Activated B cell treated with CpG ODN at 0.5 μM for 24 hours (primary cell): ENCODE data around the gene KCNN1. TPM values are rescaled to one million over a fixed set of nuclear protein-coding genes. Genes with fewer than 3 reads are reported as not detected.

Experiments
- ATAC-seq: fragments of 200-7000 bp; cut with Tn5 transposase; one replicate; pipeline ENCODE4 v1.10.0; 2021; ENCODE audit warnings: low read depth, mild to moderate bottlenecking, moderate library complexity
- CTCF ChIA-PET: fragments of 350-600 bp; sonication (Branson Sonifier 250); formaldehyde crosslinking; loops from one replicate; lab custom pipeline; 2021; ENCODE audit warnings: antibody characterized with exemption; lab: Charles Lee
- POLR2A ChIA-PET: fragments of 350-600 bp; sonication (Branson Sonifier 250); formaldehyde crosslinking; loops from one replicate; lab custom pipeline; 2021; ENCODE audit warnings: antibody characterized with exemption; lab: Charles Lee
- DNase-seq: peaks from one replicate; pipeline ENCODE4 v3.0.0; 2022
- H3K27ac Mint-ChIP-seq: one replicate; pipeline ENCODE4 v1.8.0; 2020; ENCODE audit warnings: mixed read lengths
- H3K27me3 Mint-ChIP-seq: one replicate; pipeline ENCODE4 v1.8.0; 2021; ENCODE audit warnings: mixed read lengths
- H3K36me3 Mint-ChIP-seq: one replicate; pipeline ENCODE4 v1.8.0; 2021; ENCODE audit warnings: low read depth, mixed read lengths
- H3K4me1 Mint-ChIP-seq: one replicate; pipeline ENCODE4 v1.8.0; 2021; ENCODE audit warnings: mixed read lengths
- H3K4me3 Mint-ChIP-seq: one replicate; pipeline ENCODE4 v1.8.0; 2020; ENCODE audit warnings: mild to moderate bottlenecking, mixed read lengths
- H3K9me3 Mint-ChIP-seq: one replicate; pipeline ENCODE4 v1.8.0; 2020; ENCODE audit warnings: mixed read lengths
- CTCF ChIP-seq: fragments of 200-600 bp; IDR thresholded peaks from one replicate; pipeline ENCODE4 v1.8.0; 2022; ENCODE audit warnings: antibody characterized with exemption, mild to moderate bottlenecking
- intact Hi-C: fragments of 100-400 bp; cut with micrococcal nuclease; formaldehyde crosslinking; loops from one replicate; pipeline ENCODE4 v1.15.1; 2024
- total RNA-seq: library from RNA; stranded (reverse); gene quantifications from 2 replicates; pipeline ENCODE4 v1.2.3, GENCODE V29; 2022

Gene KCNN1
- total RNA-seq, 1 donor from 2014 or later, result not detected

GRCh38 chr19:18044825-18045304 lies 78.0 kb downstream of the KCNN1 start:
- DNase-seq (peak; percentile 72), ATAC-seq (peak; percentile 92)
- Mint-ChIP-seq H3K36me3 (no peaks in the 10 kb centered on the region), H3K4me3 (peak overlapping the region; percentile 78), H3K27ac (peak overlapping the region; percentile 96), H3K27me3 (no peaks in the 10 kb centered on the region), H3K9me3 (no peaks in the 10 kb centered on the region), H3K4me1 (peaks cover 55% of the 10 kb centered on the region)
- ChIA-PET POLR2A (interaction anchor here (0.6 to 12.3 kb wide), 29 partner anchors 9 to 522 kb away, joined by 3 to 779 read pairs (median 5); partner anchors contain the start of genes ARRDC2, CCDC124, ELL and JAK3), CTCF (interaction anchor here (0.6 to 1.9 kb wide), 10 partner anchors 12 to 126 kb away, joined by 3 to 17 read pairs (median 3); partner anchors contain the start of gene ARRDC2)
- intact Hi-C loops, result loop anchor here (1.0 to 2.0 kb wide), 4 partner anchors 13 to 38 kb away; no protein-coding TSS in a partner anchor
- no peak for TF ChIP-seq CTCF

- no peaks in the 10 kb centered on the region for H3K9me3 Mint-ChIP-seq
- peaks cover 61% of the 10 kb centered on the region for H3K4me1 Mint-ChIP-seq
- intact Hi-C loops, result loop anchor here (1.0 to 2.0 kb wide), 4 partner anchors 13 to 38 kb away; no protein-coding TSS in a partner anchor
- H3K27me3 Mint-ChIP-seq, result no peaks in the 10 kb centered on the region
- peak overlapping the region; percentile 96 for H3K27ac Mint-ChIP-seq
- no peak for DNase-seq
- ChIA-PET CTCF (interaction anchor here (1.0 to 1.9 kb wide), 9 partner anchors 11 to 125 kb away, joined by 3 to 17 read pairs (median 3); partner anchors contain the start of gene ARRDC2), POLR2A (interaction anchor here (0.6 to 12.3 kb wide), 28 partner anchors 8 to 523 kb away, joined by 3 to 779 read pairs (median 6); partner anchors contain the start of genes ARRDC2, CCDC124, ELL and JAK3)
- peak overlapping the region; percentile 78 for H3K4me3 Mint-ChIP-seq
- TF ChIP-seq CTCF, result no peak
- ATAC-seq, result peak; percentile 7
- H3K36me3 Mint-ChIP-seq, result no peaks in the 10 kb centered on the region
These were observed 78.6 kb downstream of the KCNN1 start for GRCh38 chr19:18045307-18046050.

GRCh38 chr19:18046059-18046718 lies 79.3 kb downstream of the KCNN1 start:
- peaks cover 64% of the 10 kb centered on the region for H3K4me1 Mint-ChIP-seq
- no peak for TF ChIP-seq CTCF
- H3K9me3 Mint-ChIP-seq, result no peaks in the 10 kb centered on the region
- H3K27ac Mint-ChIP-seq, result peak overlapping the region; percentile 96
- ATAC-seq (no peak), DNase-seq (no peak)
- POLR2A ChIA-PET, result interaction anchor here (0.6 to 12.3 kb wide), 9 partner anchors 11 to 53 kb away, joined by 3 to 779 read pairs (median 18); partner anchors contain the start of genes ARRDC2 and MAST3
- CTCF ChIA-PET, result interaction anchor here (1.1 to 1.9 kb wide), 3 partner anchors 11 to 30 kb away, joined by 3 to 7 read pairs (median 4); no protein-coding TSS in a partner anchor
- H3K27me3 Mint-ChIP-seq, result no peaks in the 10 kb centered on the region
- no peaks in the 10 kb centered on the region for H3K36me3 Mint-ChIP-seq
- no peak overlapping the region for H3K4me3 Mint-ChIP-seq
- intact Hi-C loops, result no loop called here

GRCh38 chr19:18049385-18049784 lies 82.5 kb downstream of the KCNN1 start:
- Mint-ChIP-seq H3K27ac (no peak overlapping the region), H3K36me3 (no peaks in the 10 kb centered on the region), H3K4me3 (no peak overlapping the region), H3K27me3 (no peaks in the 10 kb centered on the region), H3K9me3 (no peaks in the 10 kb centered on the region), H3K4me1 (peaks cover 44% of the 10 kb centered on the region)
- no peak for DNase-seq
- ChIA-PET CTCF (no interaction called here), POLR2A (interaction anchor here (1.1 kb wide), 1 partner anchor 31 kb away, joined by 3 read pairs; no protein-coding TSS in a partner anchor)
- no peak for TF ChIP-seq CTCF
- intact Hi-C loops, result no loop called here
- no peak for ATAC-seq

Other genes starting within 250 kb of the KCNN1 start
- 65.6 and 80.5 TPM in 2 replicates for gene MAP1S, start 247.6 kb upstream of the KCNN1 start, total RNA-seq
- gene FCHO1, start 215.6 kb upstream of the KCNN1 start, total RNA-seq, result 81.8 and 103 TPM in 2 replicates
- gene B3GNT3, start 172.0 kb upstream of the KCNN1 start, total RNA-seq, result not detected in 2 replicates
- 3.6 and 4.1 TPM in 2 replicates for gene INSL3, start 145.6 kb upstream of the KCNN1 start, total RNA-seq
- gene JAK3, start 119.1 kb upstream of the KCNN1 start, total RNA-seq, result 213 and 256 TPM in 2 replicates
- 4,113 and 4,404 TPM in 2 replicates for gene RPL18A, start 107.2 kb upstream of the KCNN1 start, total RNA-seq
- gene SLC5A5, start 95.2 kb upstream of the KCNN1 start, total RNA-seq, result 0.09 and 0.12 TPM in 2 replicates
- 49.9 and 59.5 TPM in 2 replicates for gene CCDC124, start 34.1 kb upstream of the KCNN1 start, total RNA-seq
- 147 and 168 TPM in 2 replicates for gene ARRDC2, start 41.1 kb downstream of the KCNN1 start, total RNA-seq
- gene IL12RB1, start 119.8 kb downstream of the KCNN1 start, total RNA-seq, result 19.9 and 20.9 TPM in 2 replicates
- 44.3 and 48.6 TPM in 2 replicates for gene MAST3, start 130.7 kb downstream of the KCNN1 start, total RNA-seq
- gene PIK3R2, start 186.1 kb downstream of the KCNN1 start, total RNA-seq, result 12.0 and 12.7 TPM in 2 replicates
- 251 and 255 TPM in 2 replicates for gene IFI30, start 206.7 kb downstream of the KCNN1 start, total RNA-seq
- 17.3 and 17.9 TPM in 2 replicates for gene MPV17L2, start 226.1 kb downstream of the KCNN1 start, total RNA-seq
- gene RAB3A, start 236.9 kb downstream of the KCNN1 start, total RNA-seq, result 3.8 and 4.1 TPM in 2 replicates